CD14-positive monocyte (primary cell): ENCODE results near the gene CPLANE2. TPM values are rescaled to one million over a fixed set of nuclear protein-coding genes. Genes with fewer than 3 reads are reported as not detected.

Experiments used
- DNase-seq, 3 donors: peaks; one replicate each; pipeline ENCODE4 v3.0.0-alpha.2; 2011 to 2022
- H2AFZ ChIP-seq: 2 replicates; pipeline ENCODE4 v1.6.0; 2012; ENCODE audit warnings: mild to moderate bottlenecking, low read depth, low read length, inconsistent platforms; ENCODE audit not compliant: insufficient read depth, poor library complexity, severe bottlenecking
- H3K27ac ChIP-seq, 2 donors: 1 replicate in 1 of 2; 2 replicates in 1 of 2; pipeline ENCODE4 v1.5.1; 2012 to 2013; ENCODE audit warnings: low read length in 2 of 2, control low read depth in 1 of 2, inconsistent platforms in 1 of 2, low read depth in 1 of 2, mild to moderate bottlenecking in 1 of 2
- H3K27me3 ChIP-seq, 2 donors: one replicate each; pipeline versions ENCODE4 v1.6.0 to v1.6.1; 2011 to 2013; ENCODE audit warnings: low read length in 2 of 2; ENCODE audit not compliant: control insufficient read depth in 2 of 2, insufficient read depth in 2 of 2
- H3K36me3 ChIP-seq, 2 donors: replicated peaks in 1 of 2; 1 replicate in 1 of 2; 2 replicates in 1 of 2; pipeline versions ENCODE4 v1.5.1 to v1.6.1; 2012 to 2013; ENCODE audit warnings: low read length in 2 of 2, control low read depth in 1 of 2, inconsistent platforms in 1 of 2, mild to moderate bottlenecking in 1 of 2; ENCODE audit not compliant: insufficient read depth in 2 of 2, control insufficient read depth in 1 of 2
- H3K4me1 ChIP-seq, 2 donors: 1 replicate in 1 of 2; 2 replicates in 1 of 2; pipeline versions ENCODE4 v1.5.1 to v1.6.1; 2012 to 2013; ENCODE audit warnings: low read length in 2 of 2, control low read depth in 1 of 2, inconsistent platforms in 1 of 2, mild to moderate bottlenecking in 1 of 2, moderate library complexity in 1 of 2; ENCODE audit not compliant: insufficient read depth in 2 of 2, control insufficient read depth in 1 of 2
- H3K4me2 ChIP-seq: replicated peaks from 2 replicates; pipeline ENCODE3; 2012; ENCODE audit warnings: low read length, moderate library complexity, mild to moderate bottlenecking; ENCODE audit not compliant: poor library complexity, severe bottlenecking; ENCODE audit errors: extremely low read depth
- H3K4me3 ChIP-seq, 3 experiments: fragments of 200-600 bp in 1 of 3; sonication (generic) in 1 of 3; replicated peaks in 1 of 3; 1 replicate in 2 of 3; 2 replicates in 1 of 3; pipeline ENCODE4 v1.5.1; 2011 to 2013; ENCODE audit warnings: low read length in 3 of 3, mild to moderate bottlenecking in 3 of 3, control low read depth in 2 of 3, low read depth in 2 of 3, inconsistent platforms in 1 of 3, moderate library complexity in 1 of 3
- H3K79me2 ChIP-seq: 2 replicates; pipeline ENCODE4 v1.6.0; 2012; ENCODE audit warnings: mild to moderate bottlenecking, control low read depth, inconsistent platforms, low read length, moderate library complexity; ENCODE audit not compliant: insufficient read depth
- H3K9ac ChIP-seq: 2 replicates; pipeline ENCODE4 v1.6.0; 2017; ENCODE audit warnings: low read length, mild to moderate bottlenecking; ENCODE audit not compliant: insufficient read depth, poor library complexity, severe bottlenecking
- H3K9me3 ChIP-seq, 2 donors: replicated peaks in 1 of 2; 1 replicate in 1 of 2; 2 replicates in 1 of 2; pipeline versions ENCODE4 v1.5.1 to v1.6.1; 2012 to 2013; ENCODE audit warnings: low read length in 2 of 2, control low read depth in 1 of 2; ENCODE audit not compliant: control insufficient read depth in 1 of 2, insufficient read depth in 1 of 2
- H4K20me1 ChIP-seq: 2 replicates; pipeline ENCODE4 v1.6.0; 2012; ENCODE audit warnings: mild to moderate bottlenecking, low read length, control low read depth, moderate library complexity; ENCODE audit not compliant: insufficient read depth
- H3K27ac Mint-ChIP-seq, 7 donors: one replicate each; pipeline ENCODE4 v1.8.0; 2020; ENCODE audit warnings: mild to moderate bottlenecking in 7 of 7, mixed read lengths in 7 of 7, moderate library complexity in 6 of 7, inconsistent platforms in 2 of 7
- H3K27me3 Mint-ChIP-seq, 3 donors: one replicate each; pipeline ENCODE4 v1.8.0; 2021 to 2022; ENCODE audit warnings: low read depth in 3 of 3, mild to moderate bottlenecking in 3 of 3, mixed read lengths in 3 of 3, moderate library complexity in 3 of 3, inconsistent platforms in 1 of 3
- H3K36me3 Mint-ChIP-seq, 2 donors: one replicate each; pipeline ENCODE4 v1.8.0; 2020; ENCODE audit warnings: mixed read lengths in 2 of 2, inconsistent platforms in 1 of 2, mild to moderate bottlenecking in 1 of 2
- H3K4me1 Mint-ChIP-seq: one replicate; pipeline ENCODE4 v1.8.0; 2020; ENCODE audit warnings: mild to moderate bottlenecking, mixed read lengths
- H3K4me3 Mint-ChIP-seq, 2 donors: one replicate each; pipeline ENCODE4 v1.8.0; 2020; ENCODE audit warnings: mild to moderate bottlenecking in 2 of 2, mixed read lengths in 2 of 2, moderate library complexity in 1 of 2
- H3K9me3 Mint-ChIP-seq, 7 donors: one replicate each; pipeline ENCODE4 v1.8.0; 2020 to 2022; ENCODE audit warnings: mixed read lengths in 7 of 7, mild to moderate bottlenecking in 6 of 7, moderate library complexity in 6 of 7, inconsistent platforms in 2 of 7
- WGBS: methylation state at CpG from one replicate; pipeline ENCODE4 v1.1.5; 2013; ENCODE audit warnings: missing lambda C conversion rate; ENCODE audit not compliant: insufficient coverage; 5-methylcytosine and 5-hydroxymethylcytosine counted together
- intact Hi-C, 2 donors: fragments of 100-400 bp; cut with micrococcal nuclease; formaldehyde crosslinking; loops; one replicate each; pipeline versions ENCODE4 v1.15.0 to v1.15.1; 2023
- polyA minus RNA-seq: library from RNA; depleted of rRNA, polyadenylated mRNA; stranded (reverse); fragments of >200 nt; gene quantifications from 2 replicates; pipeline ENCODE4 v1.2.3, GENCODE V29; 2012
- polyA plus RNA-seq, 3 donors: library from polyadenylated mRNA; depleted of rRNA in 1 of 3; unstranded in 2 of 3; stranded (reverse) in 1 of 3; fragments of 300-500 nt in 2 of 3; fragments of >200 nt in 1 of 3; fragmentation: Illumina TruSeq in 2 of 3; gene quantifications; 1 replicate in 2 of 3; 2 replicates in 1 of 3; pipeline ENCODE4 v1.2.3, GENCODE V29; 2012 to 2021
- total RNA-seq, 12 experiments: library from RNA in 1 of 12; stranded (reverse) in 1 of 12; fragments of 120-200 nt in 1 of 12; gene quantifications; one replicate each; pipeline ENCODE4 v1.2.4 and lab custom pipeline; 2013 to 2026; ENCODE audit warnings: mixed read lengths in 6 of 12, inconsistent platforms in 1 of 12
- TF ChIP-seq, protein P1 (sequence below): fragments of 200-600 bp; IDR thresholded peaks from one replicate; pipeline ENCODE4 v1.8.0; 2022; ENCODE audit warnings: antibody characterized with exemption, mild to moderate bottlenecking

Gene CPLANE2, protein sequence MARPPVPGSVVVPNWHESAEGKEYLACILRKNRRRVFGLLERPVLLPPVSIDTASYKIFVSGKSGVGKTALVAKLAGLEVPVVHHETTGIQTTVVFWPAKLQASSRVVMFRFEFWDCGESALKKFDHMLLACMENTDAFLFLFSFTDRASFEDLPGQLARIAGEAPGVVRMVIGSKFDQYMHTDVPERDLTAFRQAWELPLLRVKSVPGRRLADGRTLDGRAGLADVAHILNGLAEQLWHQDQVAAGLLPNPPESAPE
- 3.0 TPM for total RNA-seq (2013)
- polyA plus RNA-seq (1 to 10 TPM in 2 of 3 donors, under 1 TPM in 1; 0.54 to 1.7 (median 1.4) TPM), polyA minus RNA-seq (4.0 and 8.8 TPM in 2 replicates), total RNA-seq (lab: John Stamatoyannopoulos, UW) (0.23 to 1.1 (median 0.84) reads per million in 11 experiments)

DNA sequence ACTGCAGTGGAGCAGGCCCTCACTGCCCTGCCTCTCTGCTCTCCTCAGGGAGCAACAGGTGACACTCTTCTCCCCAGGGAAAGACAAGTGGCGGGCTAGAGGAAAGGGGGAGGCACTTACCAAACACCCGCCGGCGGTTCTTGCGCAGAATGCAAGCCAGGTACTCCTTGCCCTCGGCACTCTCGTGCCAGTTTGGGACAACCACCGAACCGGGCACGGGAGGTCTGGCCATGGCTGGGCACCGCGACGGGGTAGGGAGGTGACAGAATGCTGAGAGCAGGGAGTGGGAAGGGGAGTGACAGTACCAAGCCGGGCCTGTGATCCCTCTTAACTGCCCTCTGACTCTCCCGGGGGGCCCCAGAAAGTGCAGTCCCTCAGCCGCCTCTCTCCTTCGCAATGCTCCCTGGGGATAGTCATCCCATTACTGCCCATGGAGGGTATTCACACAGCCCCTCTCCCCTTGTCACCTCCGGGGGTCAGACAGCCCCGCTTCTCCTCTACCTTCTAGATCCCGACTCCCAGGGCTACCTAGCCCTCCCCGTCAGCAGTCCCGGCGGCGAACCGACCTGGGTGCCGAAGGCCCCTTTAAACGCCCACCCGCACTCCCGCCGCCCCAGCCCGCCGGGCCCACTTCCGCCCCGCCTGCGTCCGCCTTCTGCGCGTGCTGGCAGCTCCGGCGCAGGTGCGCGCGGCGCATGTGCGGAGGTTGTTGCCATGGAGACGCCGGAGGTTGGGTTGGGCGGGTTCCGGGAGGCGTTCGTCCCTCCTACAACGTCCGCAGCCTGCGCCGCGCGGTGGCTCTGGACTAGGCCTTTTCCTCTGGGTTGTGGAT, at the start of gene CPLANE2:
Gene CPLANE2 (minus strand): TSS at position 673 of the 832 bp plus-strand sequence. CDS start 441 bp downstream, at position 232.
- H3K4me1 Mint-ChIP-seq, result peaks cover 18% of the 10 kb centered on the region
- H2AFZ ChIP-seq, result peak within 1 kb of the TSS; percentile 91

DNA sequence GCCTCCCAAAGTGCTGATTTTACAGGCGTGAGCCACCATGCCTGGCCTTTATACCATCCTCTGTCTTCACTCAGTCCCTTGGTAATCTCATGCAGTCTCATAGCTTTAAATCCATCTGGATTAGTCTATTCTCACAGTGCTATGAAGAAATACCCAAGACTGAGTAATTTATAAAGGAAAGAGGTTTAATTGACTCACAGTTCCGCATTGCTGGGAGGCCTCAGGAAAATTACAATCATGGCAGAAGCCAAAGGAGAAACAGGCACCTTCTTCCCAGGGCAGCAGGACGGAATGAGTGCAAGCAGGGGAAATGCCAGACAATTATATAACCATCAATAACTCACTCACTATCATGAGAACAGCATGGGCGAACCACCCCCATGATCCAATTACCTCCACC, 49.1 kb upstream of the CPLANE2 start:
- no peak overlapping the region for H3K9ac ChIP-seq
- H3K27ac ChIP-seq, result no peak overlapping the region
- H2AFZ ChIP-seq, result no peak overlapping the region
- intact Hi-C loops, result no loop called here
- Mint-ChIP-seq H3K9me3 (no peaks in the 10 kb centered on the region), H3K36me3 (peaks cover 29 to 55% of the 10 kb centered on the region in 2 donors), H3K4me3 (no peak overlapping the region), H3K27me3 (peaks cover 0 to 1% (median 0%) of the 10 kb centered on the region in 3 donors), H3K4me1 (no peaks in the 10 kb centered on the region), H3K27ac (no peak overlapping the region)
- H3K4me2 ChIP-seq, result no peak overlapping the region
- H3K4me3 ChIP-seq, result no peak overlapping the region
- H3K9me3 ChIP-seq, result no peaks in the 10 kb centered on the region
- H3K79me2 ChIP-seq, result peaks cover 20% of the 10 kb centered on the region
- no peaks in the 10 kb centered on the region for H3K4me1 ChIP-seq
- peaks cover 49 to 75% of the 10 kb centered on the region in 2 donors for H3K36me3 ChIP-seq
- 100% methylated on average over 2 of the region's 4 CpGs for WGBS
- no peaks in the 10 kb centered on the region for H3K27me3 ChIP-seq
- peaks cover 81% of the 10 kb centered on the region for H4K20me1 ChIP-seq
- TF ChIP-seq, protein P1, sequence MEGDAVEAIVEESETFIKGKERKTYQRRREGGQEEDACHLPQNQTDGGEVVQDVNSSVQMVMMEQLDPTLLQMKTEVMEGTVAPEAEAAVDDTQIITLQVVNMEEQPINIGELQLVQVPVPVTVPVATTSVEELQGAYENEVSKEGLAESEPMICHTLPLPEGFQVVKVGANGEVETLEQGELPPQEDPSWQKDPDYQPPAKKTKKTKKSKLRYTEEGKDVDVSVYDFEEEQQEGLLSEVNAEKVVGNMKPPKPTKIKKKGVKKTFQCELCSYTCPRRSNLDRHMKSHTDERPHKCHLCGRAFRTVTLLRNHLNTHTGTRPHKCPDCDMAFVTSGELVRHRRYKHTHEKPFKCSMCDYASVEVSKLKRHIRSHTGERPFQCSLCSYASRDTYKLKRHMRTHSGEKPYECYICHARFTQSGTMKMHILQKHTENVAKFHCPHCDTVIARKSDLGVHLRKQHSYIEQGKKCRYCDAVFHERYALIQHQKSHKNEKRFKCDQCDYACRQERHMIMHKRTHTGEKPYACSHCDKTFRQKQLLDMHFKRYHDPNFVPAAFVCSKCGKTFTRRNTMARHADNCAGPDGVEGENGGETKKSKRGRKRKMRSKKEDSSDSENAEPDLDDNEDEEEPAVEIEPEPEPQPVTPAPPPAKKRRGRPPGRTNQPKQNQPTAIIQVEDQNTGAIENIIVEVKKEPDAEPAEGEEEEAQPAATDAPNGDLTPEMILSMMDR, result no peak
- no peak for DNase-seq

More for the DNA sequence above, at the start of gene CPLANE2:
- intact Hi-C loops, result no loop called here
- Mint-ChIP-seq H3K9me3 (peaks cover 0 to 3% (median 0%) of the 10 kb centered on the region in 7 donors), H3K4me3 (peak within 1 kb of the TSS; percentile 82 to 90), H3K27me3 (no peaks in the 10 kb centered on the region), H3K27ac (peak within 1 kb of the TSS; percentile 32 to 89 (median 76)), H3K36me3 (no peaks in the 10 kb centered on the region)
- Histone ChIP-seq H3K27ac (no peak within 1 kb of the TSS), H3K4me1 (peaks cover 16 to 17% of the 10 kb centered on the region in 2 donors), H3K4me3 (peak within 1 kb of the TSS; percentile 56 to 88 (median 66)), H3K79me2 (no peaks in the 10 kb centered on the region), H3K9ac (peak within 1 kb of the TSS; percentile 64), H4K20me1 (no peaks in the 10 kb centered on the region), H3K4me2 (peak within 1 kb of the TSS; percentile 97), H3K36me3 (no peaks in the 10 kb centered on the region), H3K27me3 (no peaks in the 10 kb centered on the region), H3K9me3 (no peaks in the 10 kb centered on the region)
- TF ChIP-seq, protein P1, result no peak
- DNase-seq, result peak; percentile 83 to 86 (median 85)
- WGBS, result under 1% methylated on average over 51 of the region's 57 CpGs
